Colonic mucosa (tissue), 4 donors: ENCODE data around the gene HSPE1. TPM values are rescaled to one million over a fixed set of nuclear protein-coding genes. Genes with fewer than 3 reads are reported as not detected.

Experiments
- DNase-seq: peaks from one replicate; pipeline ENCODE4 v3.0.0-alpha.2; 2020
- H3K27ac ChIP-seq: fragments of 200-600 bp; one replicate; pipeline ENCODE4 v1.8.0; 2021
- H3K27me3 ChIP-seq: fragments of 200-600 bp; one replicate; pipeline ENCODE4 v1.8.0; 2021
- H3K36me3 ChIP-seq: fragments of 200-600 bp; one replicate; pipeline ENCODE4 v1.8.0; 2021
- H3K4me1 ChIP-seq: fragments of 200-600 bp; one replicate; pipeline ENCODE4 v1.8.0; 2021; ENCODE audit warnings: mild to moderate bottlenecking
- H3K4me3 ChIP-seq: fragments of 200-600 bp; one replicate; pipeline ENCODE4 v1.8.0; 2021
- H3K9ac ChIP-seq, 2 donors: one replicate each; pipeline ENCODE4 v1.7.0; 2013; ENCODE audit warnings: control low read depth in 2 of 2, low read depth in 2 of 2, low read length in 2 of 2
- H3K9me3 ChIP-seq: fragments of 200-600 bp; one replicate; pipeline ENCODE4 v1.8.0; 2021
- CTCF ChIP-seq: fragments of 200-600 bp; IDR thresholded peaks from one replicate; pipeline ENCODE4 v1.8.0; 2022; ENCODE audit warnings: antibody characterized with exemption, mild to moderate bottlenecking
- intact Hi-C: fragments of 100-400 bp; cut with DNase I; formaldehyde crosslinking; loops from one replicate; pipeline ENCODE4 v1.14.1; 2022
- total RNA-seq, 2 donors: library from RNA; stranded (reverse); fragmentation: NEBNext Ultra II Directional in 1 of 2; extraction: Animal tissue kit (Norgen Biotek cat#: 25700) in 1 of 2; gene quantifications; one replicate each; pipeline ENCODE4 v1.2.1, GENCODE V29; 2021
- donor health status: healthy.
- donor health status: DM: no; HTN: no; CAD: no.
- donor health status: DM: no; HTN: no; CAD: no.

The HSPE1 gene
- total RNA-seq, 2 donors from 2014 or later, result 101 to 297 TPM

GRCh38 chr2:197487385-197487784 lies 12.8 kb upstream of the HSPE1 start:
- no peak for DNase-seq
- no peak overlapping the region for H3K27ac ChIP-seq
- H3K9ac ChIP-seq, result no peak overlapping the region
- H3K4me1 ChIP-seq, result no peaks in the 10 kb centered on the region
- intact Hi-C loops, result loop anchor here (5.0 kb wide), 1 partner anchor 75 kb away; no protein-coding TSS in a partner anchor
- peaks cover 20% of the 10 kb centered on the region for H3K36me3 ChIP-seq
- H3K9me3 ChIP-seq, result no peaks in the 10 kb centered on the region
- no peak for TF ChIP-seq CTCF
- H3K27me3 ChIP-seq, result no peaks in the 10 kb centered on the region
- H3K4me3 ChIP-seq, result no peak overlapping the region

DNA sequence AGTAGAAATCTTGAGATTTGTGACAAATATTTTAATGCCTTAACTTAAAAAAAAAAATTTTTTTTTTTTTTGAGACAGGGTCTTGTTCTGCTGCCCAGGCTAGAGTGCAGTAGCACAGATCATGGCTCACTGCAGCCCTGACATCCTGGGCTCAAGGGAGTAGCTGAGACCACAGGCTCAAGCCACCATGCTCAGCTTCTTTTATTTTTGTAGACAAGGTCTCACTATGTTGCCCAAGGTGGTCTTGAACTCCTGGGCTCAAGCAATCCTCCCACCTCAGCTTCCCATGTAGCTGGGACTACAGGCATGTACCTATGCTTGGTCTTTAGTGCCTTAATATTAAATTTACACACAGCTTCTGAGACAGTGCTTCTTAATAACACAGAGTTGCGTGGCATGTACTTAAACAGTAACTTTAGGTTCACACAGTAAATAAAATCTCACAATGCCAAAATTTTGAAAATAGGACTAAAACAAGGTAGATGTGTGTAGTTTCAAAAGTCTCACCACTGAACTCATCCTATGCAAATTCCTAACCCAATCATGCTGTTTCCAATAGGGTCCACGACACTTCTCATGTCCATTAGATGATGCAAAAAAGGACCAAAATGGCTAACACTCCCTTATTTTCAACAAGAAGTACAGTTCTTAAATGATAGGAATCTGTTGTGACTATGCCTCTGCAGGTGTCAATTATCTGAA lies 4.6 kb upstream of the HSPE1 start:
- no peak for DNase-seq
- H3K4me1 ChIP-seq, result peaks cover 6% of the 10 kb centered on the region
- H3K27me3 ChIP-seq, result no peaks in the 10 kb centered on the region
- H3K4me3 ChIP-seq, result no peak overlapping the region
- no peak overlapping the region for H3K9ac ChIP-seq
- no peaks in the 10 kb centered on the region for H3K9me3 ChIP-seq
- TF ChIP-seq CTCF, result no peak
- intact Hi-C loops, result no loop called here
- no peak overlapping the region for H3K27ac ChIP-seq
- peaks cover 17% of the 10 kb centered on the region for H3K36me3 ChIP-seq

DNA sequence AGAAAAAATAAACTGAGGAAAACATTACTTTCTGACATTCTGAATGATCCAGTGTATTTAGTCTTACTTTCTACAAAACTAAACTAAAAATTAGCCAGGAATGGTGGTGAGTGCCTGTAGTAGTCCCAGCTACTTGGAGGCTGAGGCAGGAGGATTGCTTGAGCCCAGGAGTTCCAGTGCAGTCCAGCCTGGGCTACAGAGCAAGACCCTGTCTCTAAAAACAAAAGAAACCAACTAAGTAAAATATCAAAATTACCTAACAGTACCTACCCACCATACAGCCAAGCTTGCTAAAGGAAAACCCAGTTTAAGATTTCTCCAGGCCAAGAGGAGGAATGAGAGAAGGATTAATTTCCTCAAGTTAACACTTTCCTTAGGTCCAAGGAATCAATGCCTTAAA lies 3.5 kb upstream of the HSPE1 start:
- no peak for DNase-seq
- H3K4me3 ChIP-seq, result no peak overlapping the region
- intact Hi-C loops, result no loop called here
- H3K9me3 ChIP-seq, result no peaks in the 10 kb centered on the region
- H3K9ac ChIP-seq, result no peak overlapping the region
- peaks cover 9% of the 10 kb centered on the region for H3K36me3 ChIP-seq
- no peak overlapping the region for H3K27ac ChIP-seq
- H3K27me3 ChIP-seq, result no peaks in the 10 kb centered on the region
- TF ChIP-seq CTCF, result no peak
- peaks cover 6% of the 10 kb centered on the region for H3K4me1 ChIP-seq

- no peaks in the 10 kb centered on the region for H3K27me3 ChIP-seq
- no peaks in the 10 kb centered on the region for H3K9me3 ChIP-seq
- H3K27ac ChIP-seq, result no peak overlapping the region
- TF ChIP-seq CTCF, result no peak
- H3K9ac ChIP-seq, result no peak overlapping the region
- peaks cover 10% of the 10 kb centered on the region for H3K4me1 ChIP-seq
- peaks cover 3% of the 10 kb centered on the region for H3K36me3 ChIP-seq
- no peak overlapping the region for H3K4me3 ChIP-seq
- no peak for DNase-seq
- intact Hi-C loops, result no loop called here
Measured at GRCh38 chr2:197497326-197497725, 2.9 kb upstream of the HSPE1 start.

GRCh38 chr2:197498235-197498936 lies 1.8 kb upstream of the HSPE1 start:
- DNase-seq, result no peak
- H3K27ac ChIP-seq, result peak overlapping the region; percentile 99
- no peaks in the 10 kb centered on the region for H3K9me3 ChIP-seq
- no peak for TF ChIP-seq CTCF
- H3K4me1 ChIP-seq, result peaks cover 11% of the 10 kb centered on the region
- intact Hi-C loops, result no loop called here
- H3K4me3 ChIP-seq, result peak overlapping the region; percentile 74
- H3K9ac ChIP-seq, result peak overlapping the region; percentile 83 to 94
- H3K27me3 ChIP-seq, result no peaks in the 10 kb centered on the region
- peaks cover 3% of the 10 kb centered on the region for H3K36me3 ChIP-seq
